ENCODE data around the gene AIFM2. TPM values are rescaled to one million over a fixed set of nuclear protein-coding genes. Genes with fewer than 3 reads are reported as not detected.

The AIFM2 gene
- total RNA-seq, 1 donor from 2014 or later: 14.7 TPM

GRCh38 chr10:70130878-70131559, 1.6 kb downstream of the AIFM2 start:
- no peak overlapping the region for H3K4me3 ChIP-seq (ENCODE audit: low read depth, low read length)

DNA sequence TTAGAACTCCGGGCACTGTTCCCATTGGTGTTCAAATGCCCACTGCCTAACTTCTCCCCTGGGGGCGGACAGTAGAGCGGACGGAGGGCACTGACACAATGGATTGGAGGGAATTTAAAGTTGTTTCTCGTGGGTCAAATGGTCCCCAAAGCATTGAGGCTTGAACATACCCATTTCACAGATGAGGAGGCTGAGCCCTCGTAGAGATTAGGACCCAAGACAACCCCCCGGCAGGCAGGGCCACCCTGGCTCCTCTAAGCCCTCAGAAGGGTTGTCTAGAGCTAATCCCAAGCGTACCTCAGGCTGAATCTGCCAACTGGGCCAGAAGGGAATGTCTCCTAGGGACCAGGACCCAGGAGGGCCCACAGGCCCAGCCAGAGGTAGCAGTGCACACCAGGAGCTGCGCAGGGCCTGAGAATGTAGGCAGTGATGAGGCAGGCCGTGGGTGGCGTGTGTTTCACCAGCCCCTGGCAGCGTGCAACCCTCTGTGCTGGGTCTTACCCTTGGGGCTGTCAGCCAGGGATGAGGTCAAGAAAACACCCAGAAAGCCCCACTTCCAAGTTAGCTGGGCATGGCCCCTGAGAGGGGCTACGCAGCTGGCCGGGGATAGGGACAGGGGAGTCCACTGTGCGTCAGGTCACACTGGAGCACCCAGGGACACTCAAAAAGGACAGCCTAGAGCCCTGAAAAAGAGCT, 5.8 kb downstream of the AIFM2 start:
- Histone ChIP-seq H3K36me3 (ENCODE audit: control insufficient read depth, insufficient read depth, low read length) (no peaks in the 10 kb centered on the region), H3K27me3 (ENCODE audit: control insufficient read depth, insufficient read depth, low read length) (no peaks in the 10 kb centered on the region), H3K4me3 (ENCODE audit: low read depth, low read length) (no peak overlapping the region)
- no peak for DNase-seq (ENCODE audit: low read depth)
- TF ChIP-seq, protein P1, sequence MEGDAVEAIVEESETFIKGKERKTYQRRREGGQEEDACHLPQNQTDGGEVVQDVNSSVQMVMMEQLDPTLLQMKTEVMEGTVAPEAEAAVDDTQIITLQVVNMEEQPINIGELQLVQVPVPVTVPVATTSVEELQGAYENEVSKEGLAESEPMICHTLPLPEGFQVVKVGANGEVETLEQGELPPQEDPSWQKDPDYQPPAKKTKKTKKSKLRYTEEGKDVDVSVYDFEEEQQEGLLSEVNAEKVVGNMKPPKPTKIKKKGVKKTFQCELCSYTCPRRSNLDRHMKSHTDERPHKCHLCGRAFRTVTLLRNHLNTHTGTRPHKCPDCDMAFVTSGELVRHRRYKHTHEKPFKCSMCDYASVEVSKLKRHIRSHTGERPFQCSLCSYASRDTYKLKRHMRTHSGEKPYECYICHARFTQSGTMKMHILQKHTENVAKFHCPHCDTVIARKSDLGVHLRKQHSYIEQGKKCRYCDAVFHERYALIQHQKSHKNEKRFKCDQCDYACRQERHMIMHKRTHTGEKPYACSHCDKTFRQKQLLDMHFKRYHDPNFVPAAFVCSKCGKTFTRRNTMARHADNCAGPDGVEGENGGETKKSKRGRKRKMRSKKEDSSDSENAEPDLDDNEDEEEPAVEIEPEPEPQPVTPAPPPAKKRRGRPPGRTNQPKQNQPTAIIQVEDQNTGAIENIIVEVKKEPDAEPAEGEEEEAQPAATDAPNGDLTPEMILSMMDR (IDR thresholded peaks at IDR 0.05; ENCODE audit: insufficient read depth, low read length, severe bottlenecking): no peak
- FAIRE-seq: no peak

More at GRCh38 chr10:70130878-70131559, 1.6 kb downstream of the AIFM2 start:
- no peaks in the 10 kb centered on the region for H3K27me3 ChIP-seq (ENCODE audit: control insufficient read depth, insufficient read depth, low read length)
- FAIRE-seq (no peak), DNase-seq (ENCODE audit: low read depth) (peak; percentile 55)
- TF ChIP-seq, protein P1 (IDR thresholded peaks at IDR 0.05; ENCODE audit: insufficient read depth, low read length, severe bottlenecking): no peak
- H3K36me3 ChIP-seq (ENCODE audit: control insufficient read depth, insufficient read depth, low read length): no peaks in the 10 kb centered on the region

DNA sequence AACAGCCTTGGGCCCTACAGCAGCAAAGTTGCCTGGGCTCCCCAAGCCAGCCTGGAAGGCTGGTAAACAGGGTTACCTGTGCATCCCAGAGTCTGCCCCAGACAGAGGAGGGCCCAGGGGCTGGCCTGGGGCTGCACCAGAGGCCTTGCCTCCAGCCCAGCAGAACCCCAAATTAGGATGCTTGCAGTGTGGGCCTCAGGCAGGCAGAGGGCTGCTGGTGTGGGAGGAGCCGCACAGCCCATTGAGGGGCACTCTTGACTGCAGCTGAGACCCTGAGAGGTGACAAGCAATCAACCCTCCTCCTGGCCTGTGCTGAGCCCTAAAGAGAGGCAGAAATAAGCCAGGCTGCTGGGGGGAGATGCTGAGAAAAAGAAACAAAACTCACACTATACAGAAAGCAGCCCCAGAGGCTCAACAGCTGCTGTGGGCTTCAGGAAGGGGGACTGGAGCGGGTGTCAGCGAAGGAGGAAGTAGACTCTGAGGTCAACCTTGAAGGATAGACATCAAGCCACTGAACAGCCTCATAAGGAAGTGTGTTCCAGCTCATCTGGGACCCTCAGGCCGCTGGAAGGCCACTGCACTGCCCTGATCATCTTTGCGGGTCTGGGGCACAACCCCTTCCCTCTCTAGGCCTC, 6.6 kb downstream of the AIFM2 start:
- no peak for FAIRE-seq

DNA sequence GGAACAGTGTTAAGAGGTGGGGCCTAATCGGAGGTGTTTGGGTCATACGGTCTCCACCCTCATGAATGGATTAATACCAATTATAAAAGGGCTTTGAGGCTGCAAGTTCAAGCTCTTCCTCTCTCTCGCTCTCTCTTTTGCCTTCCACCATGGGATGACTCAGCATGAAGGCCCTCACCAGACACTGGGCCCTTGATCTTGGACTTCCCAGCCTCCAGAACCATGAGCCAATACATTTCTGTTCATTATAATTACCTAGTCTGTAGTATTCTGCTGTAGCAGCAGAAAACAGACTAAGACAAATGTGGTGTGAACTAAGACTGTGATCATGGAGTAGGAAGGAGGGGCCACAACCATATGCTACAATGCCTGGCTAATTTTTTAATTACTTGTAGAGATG, 7.7 kb downstream of the AIFM2 start:
- H3K27me3 ChIP-seq (ENCODE audit: control insufficient read depth, insufficient read depth, low read length): no peaks in the 10 kb centered on the region
- no peaks in the 10 kb centered on the region for H3K36me3 ChIP-seq (ENCODE audit: control insufficient read depth, insufficient read depth, low read length)
- H3K4me3 ChIP-seq (ENCODE audit: low read depth, low read length): no peak overlapping the region
- TF ChIP-seq, protein P1 (IDR thresholded peaks at IDR 0.05; ENCODE audit: insufficient read depth, low read length, severe bottlenecking): no peak
- DNase-seq (ENCODE audit: low read depth): no peak
- no peak for FAIRE-seq

More for the DNA sequence above, 6.6 kb downstream of the AIFM2 start:
- DNase-seq (ENCODE audit: low read depth): no peak
- Histone ChIP-seq H3K36me3 (ENCODE audit: control insufficient read depth, insufficient read depth, low read length) (no peaks in the 10 kb centered on the region), H3K4me3 (ENCODE audit: low read depth, low read length) (no peak overlapping the region), H3K27me3 (ENCODE audit: control insufficient read depth, insufficient read depth, low read length) (no peaks in the 10 kb centered on the region)
- TF ChIP-seq, protein P1 (IDR thresholded peaks at IDR 0.05; ENCODE audit: insufficient read depth, low read length, severe bottlenecking): no peak

- Histone ChIP-seq H3K4me3 (ENCODE audit: low read depth, low read length) (no peak overlapping the region), H3K27me3 (ENCODE audit: control insufficient read depth, insufficient read depth, low read length) (no peaks in the 10 kb centered on the region), H3K36me3 (ENCODE audit: control insufficient read depth, insufficient read depth, low read length) (no peaks in the 10 kb centered on the region)
- TF ChIP-seq, protein P1 (IDR thresholded peaks at IDR 0.05; ENCODE audit: insufficient read depth, low read length, severe bottlenecking): no peak
- no peak for FAIRE-seq
- DNase-seq (ENCODE audit: low read depth): no peak
These were observed 8.2 kb downstream of the AIFM2 start for GRCh38 chr10:70124415-70124814.
